Neural progenitor cell (in vitro differentiated cells): ENCODE results near the gene MAN2C1. TPM values are rescaled to one million over a fixed set of nuclear protein-coding genes. Genes with fewer than 3 reads are reported as not detected.

Source experiments
- DNase-seq: peaks from one replicate; pipeline ENCODE4 v3.0.0-alpha.2; 2016; ENCODE audit warnings: low spot score
- H2AFZ ChIP-seq: fragments of 200-600 bp; sonication (generic); replicated peaks from 2 replicates; pipeline ENCODE4 v1.6.1; 2016; ENCODE audit warnings: antibody characterized with exemption
- H3F3A ChIP-seq: fragments of 200-600 bp; sonication (generic); 2 replicates; pipeline ENCODE4 v1.6.1; 2016; ENCODE audit warnings: antibody characterized with exemption, low read depth
- H3K27ac ChIP-seq: fragments of 200-600 bp; sonication (generic); 2 replicates; pipeline ENCODE4 v1.5.1; 2016; ENCODE audit warnings: mild to moderate bottlenecking
- H3K27me3 ChIP-seq: fragments of 200-600 bp; sonication (generic); 2 replicates; pipeline ENCODE4 v1.6.1; 2016; ENCODE audit warnings: mild to moderate bottlenecking, moderate library complexity
- H3K36me3 ChIP-seq: fragments of 200-600 bp; sonication (generic); 2 replicates; pipeline ENCODE4 v1.5.1; 2016
- H3K4me1 ChIP-seq: fragments of 200-600 bp; sonication (generic); 2 replicates; pipeline ENCODE4 v1.6.1; 2016; ENCODE audit warnings: mixed run types
- H3K4me2 ChIP-seq: fragments of 200-600 bp; sonication (generic); 2 replicates; pipeline ENCODE4 v1.6.1; 2016
- H3K4me3 ChIP-seq: fragments of 200-600 bp; sonication (generic); 2 replicates; pipeline ENCODE4 v1.5.1; 2016
- H3K79me2 ChIP-seq: fragments of 200-600 bp; sonication (generic); 2 replicates; pipeline ENCODE4 v1.6.1; 2016; ENCODE audit warnings: low read depth
- H3K9ac ChIP-seq: fragments of 200-600 bp; sonication (generic); 2 replicates; pipeline ENCODE4 v1.6.1; 2016
- H3K9me3 ChIP-seq: fragments of 200-600 bp; sonication (generic); 2 replicates; pipeline ENCODE4 v1.5.1; 2016; ENCODE audit warnings: low read depth
- H4K20me1 ChIP-seq: fragments of 200-600 bp; sonication (generic); 2 replicates; pipeline ENCODE4 v1.6.1; 2016; ENCODE audit warnings: low read depth
- H3K27ac Mint-ChIP-seq: 3 replicates; pipeline ENCODE4 v1.8.0; 2021; ENCODE audit warnings: mixed read lengths
- H3K27me3 Mint-ChIP-seq: 2 replicates; pipeline ENCODE4 v1.8.0; 2022; ENCODE audit warnings: low read depth, mild to moderate bottlenecking, inconsistent platforms, moderate library complexity, mixed read lengths; ENCODE audit not compliant: insufficient read depth
- H3K36me3 Mint-ChIP-seq: 3 replicates; pipeline ENCODE4 v1.8.0; 2021; ENCODE audit warnings: mixed read lengths
- H3K4me1 Mint-ChIP-seq: 3 replicates; pipeline ENCODE4 v1.8.0; 2021; ENCODE audit warnings: mixed read lengths
- H3K4me3 Mint-ChIP-seq: 3 replicates; pipeline ENCODE4 v1.8.0; 2021; ENCODE audit warnings: mild to moderate bottlenecking, moderate library complexity, mixed read lengths
- H3K9me3 Mint-ChIP-seq: 3 replicates; pipeline ENCODE4 v1.8.0; 2020; ENCODE audit warnings: mixed read lengths
- EZH2 ChIP-seq: fragments of 200-600 bp; sonication (generic); IDR thresholded peaks from 2 replicates; pipeline ENCODE4 v1.6.1; 2017; ENCODE audit warnings: antibody characterized with exemption, mild to moderate bottlenecking, moderate library complexity
- EZH2phosphoT487 ChIP-seq: fragments of 200-600 bp; sonication (generic); IDR thresholded peaks from 2 replicates; pipeline ENCODE4 v1.6.1; 2017; ENCODE audit warnings: antibody characterized with exemption
- total RNA-seq: library from RNA; depleted of rRNA; stranded (reverse); fragments of >200 nt; gene quantifications from 2 replicates; pipeline ENCODE4 v1.2.3, GENCODE V29; 2015; ENCODE audit warnings: low replicate concordance
- TF ChIP-seq, protein P1 (sequence below): fragments of 200-600 bp; sonication (generic); IDR thresholded peaks from 2 replicates; pipeline ENCODE4 v1.5.1; 2017; ENCODE audit warnings: antibody characterized with exemption, mild to moderate bottlenecking

The MAN2C1 gene
- total RNA-seq, 1 donor from 2014 or later = 76.8 TPM

DNA sequence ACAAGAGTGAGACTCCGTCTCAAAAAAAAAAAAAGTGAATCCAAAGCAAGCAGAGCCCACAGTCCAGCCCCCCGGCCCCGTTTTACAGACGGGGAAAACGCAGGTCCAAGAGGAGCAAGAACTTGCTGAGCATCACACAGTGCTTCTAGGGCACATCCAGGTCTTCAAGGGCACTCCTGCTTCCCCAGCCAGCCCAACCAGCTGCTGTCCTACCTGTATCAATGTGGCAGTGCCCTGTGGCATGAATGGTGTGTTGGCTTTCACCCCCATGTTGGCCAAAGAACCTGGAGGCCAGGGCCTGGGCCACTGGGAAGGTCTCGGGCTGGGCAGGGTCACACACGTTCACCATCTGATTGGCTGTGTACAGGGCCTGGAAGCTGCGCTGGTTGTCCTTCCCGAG lies 4.6 kb downstream of the MAN2C1 start:
- H3K27ac ChIP-seq = no peak overlapping the region
- no peaks in the 10 kb centered on the region for H3K4me1 ChIP-seq
- DNase-seq = no peak
- no peak overlapping the region for H3K4me3 ChIP-seq
- H2AFZ ChIP-seq = no peak overlapping the region
- Mint-ChIP-seq H3K9me3 (no peaks in the 10 kb centered on the region), H3K27me3 (no peaks in the 10 kb centered on the region), H3K4me1 (peaks cover 3% of the 10 kb centered on the region), H3K4me3 (no peak overlapping the region), H3K27ac (no peak overlapping the region), H3K36me3 (peaks cover 8% of the 10 kb centered on the region)
- H3K9me3 ChIP-seq = no peaks in the 10 kb centered on the region
- H3F3A ChIP-seq = peaks cover 10% of the 10 kb centered on the region
- H4K20me1 ChIP-seq = peaks cover 10% of the 10 kb centered on the region
- H3K4me2 ChIP-seq = no peak overlapping the region
- TF ChIP-seq EZH2 (no peak), EZH2phosphoT487 (no peak)
- TF ChIP-seq, protein P1, sequence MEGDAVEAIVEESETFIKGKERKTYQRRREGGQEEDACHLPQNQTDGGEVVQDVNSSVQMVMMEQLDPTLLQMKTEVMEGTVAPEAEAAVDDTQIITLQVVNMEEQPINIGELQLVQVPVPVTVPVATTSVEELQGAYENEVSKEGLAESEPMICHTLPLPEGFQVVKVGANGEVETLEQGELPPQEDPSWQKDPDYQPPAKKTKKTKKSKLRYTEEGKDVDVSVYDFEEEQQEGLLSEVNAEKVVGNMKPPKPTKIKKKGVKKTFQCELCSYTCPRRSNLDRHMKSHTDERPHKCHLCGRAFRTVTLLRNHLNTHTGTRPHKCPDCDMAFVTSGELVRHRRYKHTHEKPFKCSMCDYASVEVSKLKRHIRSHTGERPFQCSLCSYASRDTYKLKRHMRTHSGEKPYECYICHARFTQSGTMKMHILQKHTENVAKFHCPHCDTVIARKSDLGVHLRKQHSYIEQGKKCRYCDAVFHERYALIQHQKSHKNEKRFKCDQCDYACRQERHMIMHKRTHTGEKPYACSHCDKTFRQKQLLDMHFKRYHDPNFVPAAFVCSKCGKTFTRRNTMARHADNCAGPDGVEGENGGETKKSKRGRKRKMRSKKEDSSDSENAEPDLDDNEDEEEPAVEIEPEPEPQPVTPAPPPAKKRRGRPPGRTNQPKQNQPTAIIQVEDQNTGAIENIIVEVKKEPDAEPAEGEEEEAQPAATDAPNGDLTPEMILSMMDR = no peak
- H3K79me2 ChIP-seq = no peaks in the 10 kb centered on the region
- no peak overlapping the region for H3K9ac ChIP-seq
- no peaks in the 10 kb centered on the region for H3K36me3 ChIP-seq
- H3K27me3 ChIP-seq = no peaks in the 10 kb centered on the region

DNA sequence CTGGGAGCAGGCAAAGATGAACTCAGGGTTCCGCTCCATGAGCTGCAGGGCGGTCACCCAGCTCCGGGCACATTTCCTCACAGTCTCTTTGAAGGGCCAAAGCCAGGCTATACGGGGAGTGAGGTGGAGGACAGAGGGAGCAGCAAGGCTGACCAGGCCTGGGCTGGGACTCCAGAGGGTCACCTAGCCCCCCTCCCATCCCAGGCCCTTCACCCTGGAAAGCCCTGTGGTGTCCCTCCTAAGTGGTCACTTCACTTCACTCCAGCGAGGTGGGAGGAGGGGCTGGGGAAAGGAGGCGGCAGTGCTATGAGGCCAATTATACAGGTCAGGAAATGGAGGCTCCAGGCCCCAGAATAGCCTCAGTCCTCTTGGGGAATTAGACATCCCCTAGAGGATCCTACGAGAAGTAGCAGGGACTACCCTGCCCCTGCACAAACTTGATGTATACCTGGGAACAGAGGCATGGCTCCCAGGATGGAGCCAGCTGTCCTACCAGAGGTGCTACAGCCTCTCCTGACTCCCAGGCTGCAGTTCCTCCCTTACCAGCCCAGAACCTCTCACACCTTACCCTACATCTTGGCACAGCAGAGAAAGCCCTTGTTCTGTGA lies 5.7 kb downstream of the MAN2C1 start:
- Histone ChIP-seq H3K4me2 (no peak overlapping the region), H3K4me3 (no peak overlapping the region), H2AFZ (no peak overlapping the region), H3K79me2 (no peaks in the 10 kb centered on the region), H3K9ac (peak overlapping the region; percentile 42), H3K9me3 (no peaks in the 10 kb centered on the region), H4K20me1 (peaks cover 10% of the 10 kb centered on the region), H3K36me3 (no peaks in the 10 kb centered on the region), H3K27me3 (no peaks in the 10 kb centered on the region), H3K27ac (no peak overlapping the region), H3K4me1 (no peaks in the 10 kb centered on the region), H3F3A (no peaks in the 10 kb centered on the region)
- DNase-seq = no peak
- Mint-ChIP-seq H3K27me3 (no peaks in the 10 kb centered on the region), H3K4me1 (no peaks in the 10 kb centered on the region), H3K9me3 (no peaks in the 10 kb centered on the region), H3K36me3 (peaks cover 8% of the 10 kb centered on the region), H3K4me3 (no peak overlapping the region), H3K27ac (no peak overlapping the region)
- TF ChIP-seq EZH2phosphoT487 (no peak), EZH2 (no peak)
- TF ChIP-seq, protein P1 = no peak

DNA sequence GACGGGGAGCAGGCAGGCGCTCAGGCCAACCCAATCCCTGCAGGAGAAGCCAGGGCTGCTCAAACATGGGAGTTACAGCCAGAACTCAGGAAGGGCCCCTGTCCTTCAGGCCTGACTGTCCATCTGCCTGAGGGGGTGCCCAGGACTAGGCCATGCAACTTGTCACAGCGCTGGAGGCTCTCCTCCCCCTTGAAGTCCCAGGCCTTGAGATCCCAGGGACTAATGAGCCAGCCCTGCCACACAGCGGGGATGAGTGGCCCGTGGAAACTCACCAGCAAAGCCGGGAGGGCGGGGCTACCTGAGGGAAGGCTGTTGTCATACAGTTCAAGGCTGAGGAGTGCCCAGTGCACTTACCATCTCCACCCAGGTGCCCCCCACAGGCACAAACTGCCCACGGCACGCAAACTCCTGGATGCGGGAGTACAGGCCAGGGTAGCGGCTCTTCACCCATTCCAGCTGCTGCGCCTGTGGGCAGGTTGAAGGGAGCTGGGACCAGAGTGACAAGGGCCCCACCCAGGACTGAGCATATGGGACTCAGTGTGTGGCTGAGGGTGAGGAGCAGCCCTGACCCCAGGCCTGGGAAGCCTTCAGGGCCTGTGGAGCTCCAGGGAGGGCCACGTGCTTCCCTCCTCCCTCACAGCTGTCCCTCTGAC lies 6.3 kb downstream of the MAN2C1 start:
- Histone ChIP-seq H3K4me1 (no peaks in the 10 kb centered on the region), H3K27me3 (no peaks in the 10 kb centered on the region), H3K27ac (no peak overlapping the region), H4K20me1 (peaks cover 5% of the 10 kb centered on the region), H3F3A (no peaks in the 10 kb centered on the region), H3K36me3 (no peaks in the 10 kb centered on the region), H2AFZ (no peak overlapping the region), H3K9me3 (no peaks in the 10 kb centered on the region), H3K9ac (no peak overlapping the region), H3K79me2 (no peaks in the 10 kb centered on the region), H3K4me3 (no peak overlapping the region), H3K4me2 (no peak overlapping the region)
- no peaks in the 10 kb centered on the region for H3K27me3 Mint-ChIP-seq
- TF ChIP-seq EZH2 (no peak), EZH2phosphoT487 (no peak)
- TF ChIP-seq, protein P1 = no peak
- no peak overlapping the region for H3K27ac Mint-ChIP-seq
- no peaks in the 10 kb centered on the region for H3K4me1 Mint-ChIP-seq
- DNase-seq = no peak
- H3K36me3 Mint-ChIP-seq = peaks cover 8% of the 10 kb centered on the region
- H3K9me3 Mint-ChIP-seq = no peaks in the 10 kb centered on the region
- no peak overlapping the region for H3K4me3 Mint-ChIP-seq
